ENCODE results near the gene CDHR1. TPM values are rescaled to one million over a fixed set of nuclear protein-coding genes. Genes with fewer than 3 reads are reported as not detected.

The CDHR1 gene
- total and polyA plus RNA-seq, 2 donors (not counting 1 experiment from before 2014, with no cell fraction given): 0.05 TPM; not detected in 1

DNA sequence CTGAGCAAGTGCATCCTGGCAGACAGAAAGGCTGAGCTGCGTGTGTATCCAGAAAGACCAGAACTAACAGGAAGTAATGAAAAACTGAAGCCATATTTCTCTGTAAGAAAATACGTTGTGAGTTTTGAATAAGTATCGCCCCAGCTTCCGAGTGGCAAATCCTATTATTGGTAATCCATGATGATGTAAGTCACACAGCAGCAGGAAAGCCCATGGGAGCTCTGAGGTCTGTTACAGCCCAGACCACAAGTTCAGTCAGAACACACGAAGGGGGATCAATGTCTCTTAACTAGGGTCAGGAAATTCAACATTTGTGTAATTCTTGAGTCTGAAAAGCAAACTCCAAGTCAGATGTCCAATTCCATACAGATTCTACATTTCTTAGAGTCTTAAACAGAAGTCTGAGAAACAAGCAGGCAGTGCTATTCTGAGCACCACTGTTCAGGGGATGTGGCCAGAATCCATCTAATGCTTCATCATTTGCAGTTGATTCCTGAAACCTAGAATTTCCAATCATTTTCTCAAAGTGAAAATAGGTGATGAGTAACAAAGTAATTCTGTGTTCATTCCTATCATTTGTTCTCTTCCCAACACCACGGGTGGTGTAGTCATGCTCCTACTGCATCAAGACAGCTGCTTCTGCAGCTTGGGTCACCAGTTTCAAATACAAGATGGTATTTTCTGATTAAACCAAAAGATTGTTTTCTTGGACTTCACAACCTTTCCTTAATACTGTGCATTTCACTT lies 31.3 kb downstream of the CDHR1 start, which contains the start of gene LRIT2:
LRIT2 (minus strand) TSS at position 118 of the 747 bp plus-strand sequence; CDS start at position 94, 24 bp downstream.
- no peak within 1 kb of the TSS for H3K27ac ChIP-seq (ENCODE audit: insufficient read depth, low read length)
- H3K36me3 ChIP-seq (ENCODE audit: control insufficient read depth, insufficient read depth, low read length): no peaks in the 10 kb centered on the region
- no peak for DNase-seq (ENCODE audit: low read depth in 2 of 2)
- no peak within 1 kb of the TSS for H3K4me2 ChIP-seq (ENCODE audit: extremely low read depth, insufficient read depth, low read length)
- TF ChIP-seq CTCF (conservative IDR thresholded peaks at IDR 0.05 in 1 of 2, IDR thresholded peaks at IDR 0.05 in 1 of 2; ENCODE audit: low read depth in 1 of 2, low read length in 2 of 2): no peak
- TF ChIP-seq EZH2 (IDR thresholded peaks at IDR 0.05; ENCODE audit: low read length, missing control alignments): no peak
- no peaks in the 10 kb centered on the region for H3K79me2 ChIP-seq (ENCODE audit: control insufficient read depth, insufficient read depth, low read length)
- no peak within 1 kb of the TSS for H3K4me3 ChIP-seq (replicated peaks in 1 of 4; ENCODE audit: control extremely low read depth in 1 of 4, insufficient read depth in 1 of 4, low read depth in 3 of 4, low read length in 4 of 4)
- no peak within 1 kb of the TSS for H2AFZ ChIP-seq (ENCODE audit: low read length)
- no peaks in the 10 kb centered on the region for H3K27me3 ChIP-seq (ENCODE audit: control insufficient read depth, insufficient read depth, low read length)
- H3K9ac ChIP-seq (ENCODE audit: insufficient read depth, low read length): no peak within 1 kb of the TSS
- H4K20me1 ChIP-seq (ENCODE audit: control insufficient read depth, extremely low read depth, insufficient read depth, low read length): no peaks in the 10 kb centered on the region
- no peaks in the 10 kb centered on the region for H3K9me3 ChIP-seq (ENCODE audit: control insufficient read depth, insufficient read depth, low read depth, low read length)
- no peaks in the 10 kb centered on the region for H3K4me1 ChIP-seq (ENCODE audit: control insufficient read depth, extremely low read depth, insufficient read depth, low read length)

GRCh38 chr10:84226616-84227015 lies 32.3 kb downstream of the CDHR1 start:
- Histone ChIP-seq H3K27me3 (ENCODE audit: control insufficient read depth, insufficient read depth, low read length) (no peaks in the 10 kb centered on the region), H3K27ac (ENCODE audit: insufficient read depth, low read length) (no peak overlapping the region), H3K4me3 (replicated peaks in 1 of 4; ENCODE audit: control extremely low read depth in 1 of 4, insufficient read depth in 1 of 4, low read depth in 3 of 4, low read length in 4 of 4) (no peak overlapping the region), H3K4me1 (ENCODE audit: control insufficient read depth, extremely low read depth, insufficient read depth, low read length) (no peaks in the 10 kb centered on the region), H3K79me2 (ENCODE audit: control insufficient read depth, insufficient read depth, low read length) (no peaks in the 10 kb centered on the region), H4K20me1 (ENCODE audit: control insufficient read depth, extremely low read depth, insufficient read depth, low read length) (no peaks in the 10 kb centered on the region), H3K4me2 (ENCODE audit: extremely low read depth, insufficient read depth, low read length) (no peak overlapping the region), H3K9me3 (ENCODE audit: control insufficient read depth, insufficient read depth, low read depth, low read length) (no peaks in the 10 kb centered on the region), H3K36me3 (ENCODE audit: control insufficient read depth, insufficient read depth, low read length) (no peaks in the 10 kb centered on the region), H2AFZ (ENCODE audit: low read length) (no peak overlapping the region), H3K9ac (ENCODE audit: insufficient read depth, low read length) (no peak overlapping the region)
- TF ChIP-seq EZH2 (IDR thresholded peaks at IDR 0.05; ENCODE audit: low read length, missing control alignments) (no peak), CTCF (conservative IDR thresholded peaks at IDR 0.05 in 1 of 2, IDR thresholded peaks at IDR 0.05 in 1 of 2; ENCODE audit: low read depth in 1 of 2, low read length in 2 of 2) (no peak)
- DNase-seq (ENCODE audit: low read depth in 2 of 2): no peak

- Histone ChIP-seq H2AFZ (ENCODE audit: low read length) (no peak overlapping the region), H3K79me2 (ENCODE audit: control insufficient read depth, insufficient read depth, low read length) (no peaks in the 10 kb centered on the region)
- no peak for DNase-seq (ENCODE audit: low read depth in 2 of 2)
These were observed 33.5 kb downstream of the CDHR1 start for GRCh38 chr10:84227810-84228209.

More at GRCh38 chr10:84227810-84228209, 33.5 kb downstream of the CDHR1 start:
- Histone ChIP-seq H3K27ac (ENCODE audit: insufficient read depth, low read length) (no peak overlapping the region), H3K4me1 (ENCODE audit: control insufficient read depth, extremely low read depth, insufficient read depth, low read length) (no peaks in the 10 kb centered on the region), H3K4me3 (replicated peaks in 1 of 4; ENCODE audit: control extremely low read depth in 1 of 4, insufficient read depth in 1 of 4, low read depth in 3 of 4, low read length in 4 of 4) (no peak overlapping the region), H3K9ac (ENCODE audit: insufficient read depth, low read length) (no peak overlapping the region), H3K4me2 (ENCODE audit: extremely low read depth, insufficient read depth, low read length) (no peak overlapping the region), H3K27me3 (ENCODE audit: control insufficient read depth, insufficient read depth, low read length) (no peaks in the 10 kb centered on the region), H4K20me1 (ENCODE audit: control insufficient read depth, extremely low read depth, insufficient read depth, low read length) (no peaks in the 10 kb centered on the region), H3K9me3 (ENCODE audit: control insufficient read depth, insufficient read depth, low read depth, low read length) (no peaks in the 10 kb centered on the region), H3K36me3 (ENCODE audit: control insufficient read depth, insufficient read depth, low read length) (no peaks in the 10 kb centered on the region)
- no peak for TF ChIP-seq CTCF (conservative IDR thresholded peaks at IDR 0.05 in 1 of 2, IDR thresholded peaks at IDR 0.05 in 1 of 2; ENCODE audit: low read depth in 1 of 2, low read length in 2 of 2)
- TF ChIP-seq EZH2 (IDR thresholded peaks at IDR 0.05; ENCODE audit: low read length, missing control alignments): no peak
